Measurements from ENCODE around the gene CHST9. TPM values are rescaled to one million over a fixed set of nuclear protein-coding genes. Genes with fewer than 3 reads are reported as not detected.

The CHST9 gene
- total RNA-seq, 2 donors from 2014 or later: 0.07 TPM; not detected in 1

- DNase-seq (ENCODE audit: low spot score) (no peak), ATAC-seq (ENCODE audit: insufficient number of reproducible peaks, low FRiP score, low read depth) (no peak)
- Histone ChIP-seq H3K4me1 (ENCODE audit: control insufficient read depth in 1 of 2, low read depth in 2 of 2) (no peaks in the 10 kb centered on the region), H3K9me3 (no peaks in the 10 kb centered on the region), H3K27ac (no peak overlapping the region), H3K36me3 (no peaks in the 10 kb centered on the region), H3K4me3 (no peak overlapping the region), H3K27me3 (replicated peaks; ENCODE audit: insufficient read depth) (no peaks in the 10 kb centered on the region)
- TF ChIP-seq, protein P1, sequence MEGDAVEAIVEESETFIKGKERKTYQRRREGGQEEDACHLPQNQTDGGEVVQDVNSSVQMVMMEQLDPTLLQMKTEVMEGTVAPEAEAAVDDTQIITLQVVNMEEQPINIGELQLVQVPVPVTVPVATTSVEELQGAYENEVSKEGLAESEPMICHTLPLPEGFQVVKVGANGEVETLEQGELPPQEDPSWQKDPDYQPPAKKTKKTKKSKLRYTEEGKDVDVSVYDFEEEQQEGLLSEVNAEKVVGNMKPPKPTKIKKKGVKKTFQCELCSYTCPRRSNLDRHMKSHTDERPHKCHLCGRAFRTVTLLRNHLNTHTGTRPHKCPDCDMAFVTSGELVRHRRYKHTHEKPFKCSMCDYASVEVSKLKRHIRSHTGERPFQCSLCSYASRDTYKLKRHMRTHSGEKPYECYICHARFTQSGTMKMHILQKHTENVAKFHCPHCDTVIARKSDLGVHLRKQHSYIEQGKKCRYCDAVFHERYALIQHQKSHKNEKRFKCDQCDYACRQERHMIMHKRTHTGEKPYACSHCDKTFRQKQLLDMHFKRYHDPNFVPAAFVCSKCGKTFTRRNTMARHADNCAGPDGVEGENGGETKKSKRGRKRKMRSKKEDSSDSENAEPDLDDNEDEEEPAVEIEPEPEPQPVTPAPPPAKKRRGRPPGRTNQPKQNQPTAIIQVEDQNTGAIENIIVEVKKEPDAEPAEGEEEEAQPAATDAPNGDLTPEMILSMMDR (IDR thresholded peaks at IDR 0.05): no peak
These were observed 174.3 kb downstream of the CHST9 start for GRCh38 chr18:27010784-27011183.

- Histone ChIP-seq H3K9me3 (no peaks in the 10 kb centered on the region), H3K36me3 (no peaks in the 10 kb centered on the region), H3K27ac (no peak overlapping the region), H3K27me3 (replicated peaks; ENCODE audit: insufficient read depth) (no peaks in the 10 kb centered on the region), H3K4me3 (no peak overlapping the region), H3K4me1 (ENCODE audit: control insufficient read depth in 1 of 2, low read depth in 2 of 2) (no peaks in the 10 kb centered on the region)
- ATAC-seq (ENCODE audit: insufficient number of reproducible peaks, low FRiP score, low read depth) (no peak), DNase-seq (ENCODE audit: low spot score) (no peak)
- TF ChIP-seq, protein P1 (IDR thresholded peaks at IDR 0.05): no peak
These were observed 175.8 kb downstream of the CHST9 start for GRCh38 chr18:27009293-27009692.

- Histone ChIP-seq H3K27me3 (replicated peaks; ENCODE audit: insufficient read depth) (no peaks in the 10 kb centered on the region), H3K4me1 (ENCODE audit: control insufficient read depth in 1 of 2, low read depth in 2 of 2) (no peaks in the 10 kb centered on the region), H3K9me3 (no peaks in the 10 kb centered on the region), H3K36me3 (no peaks in the 10 kb centered on the region), H3K27ac (no peak overlapping the region), H3K4me3 (no peak overlapping the region)
- ATAC-seq (ENCODE audit: insufficient number of reproducible peaks, low FRiP score, low read depth): no peak
- DNase-seq (ENCODE audit: low spot score): no peak
- TF ChIP-seq, protein P1 (IDR thresholded peaks at IDR 0.05): no peak
These were observed 176.5 kb downstream of the CHST9 start for GRCh38 chr18:27008575-27008974.

DNA sequence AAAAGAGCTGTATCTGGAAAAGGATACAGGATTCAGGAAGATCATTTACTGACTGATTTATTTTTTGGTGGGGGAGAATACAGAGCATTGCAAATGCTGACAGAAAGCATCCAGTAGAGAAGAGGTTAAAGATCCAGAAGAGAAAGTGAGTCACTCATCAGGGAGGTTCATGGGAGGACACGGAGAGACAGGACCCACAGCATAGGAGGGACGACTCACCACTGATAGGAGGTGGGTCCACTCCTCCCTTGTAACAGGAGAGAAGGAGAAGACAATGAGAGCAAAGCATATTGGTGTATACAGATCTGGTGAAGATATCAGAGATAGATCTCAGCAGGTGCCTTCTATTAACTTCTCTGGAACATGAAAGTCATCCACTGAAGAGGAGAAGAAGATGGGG lies 177.2 kb downstream of the CHST9 start:
- ATAC-seq (ENCODE audit: insufficient number of reproducible peaks, low FRiP score, low read depth): no peak
- no peak for DNase-seq (ENCODE audit: low spot score)
- Histone ChIP-seq H3K4me1 (ENCODE audit: control insufficient read depth in 1 of 2, low read depth in 2 of 2) (no peaks in the 10 kb centered on the region), H3K4me3 (no peak overlapping the region), H3K9me3 (no peaks in the 10 kb centered on the region), H3K27me3 (replicated peaks; ENCODE audit: insufficient read depth) (no peaks in the 10 kb centered on the region), H3K36me3 (no peaks in the 10 kb centered on the region), H3K27ac (no peak overlapping the region)
- TF ChIP-seq, protein P1 (IDR thresholded peaks at IDR 0.05): no peak

GRCh38 chr18:27005589-27005988 lies 179.5 kb downstream of the CHST9 start:
- H3K4me1 ChIP-seq (ENCODE audit: control insufficient read depth in 1 of 2, low read depth in 2 of 2): no peaks in the 10 kb centered on the region
- H3K36me3 ChIP-seq: no peaks in the 10 kb centered on the region
- H3K4me3 ChIP-seq: no peak overlapping the region
- H3K27ac ChIP-seq: no peak overlapping the region
- TF ChIP-seq, protein P1 (IDR thresholded peaks at IDR 0.05): no peak
- H3K9me3 ChIP-seq: no peaks in the 10 kb centered on the region
- DNase-seq (ENCODE audit: low spot score) (no peak), ATAC-seq (ENCODE audit: insufficient number of reproducible peaks, low FRiP score, low read depth) (no peak)
- H3K27me3 ChIP-seq (replicated peaks; ENCODE audit: insufficient read depth): no peaks in the 10 kb centered on the region
